ENCODE results near the gene TGFBR3L. TPM values are rescaled to one million over a fixed set of nuclear protein-coding genes. Genes with fewer than 3 reads are reported as not detected.
A peak's percentile ranks its signal among the peaks of the same experiment; 100 is the strongest.

TGFBR3L gene
- total and polyA plus RNA-seq, 4 donors, result 0.25 to 0.77 TPM; not detected in 2

- no peak overlapping the region for H3K9ac ChIP-seq (ENCODE audit: insufficient read depth in 1 of 2, low read length in 2 of 2)
- peaks cover 0 to 1% (median 0%) of the 10 kb centered on the region in 4 donors for H3K9me3 ChIP-seq (ENCODE audit: control insufficient read depth in 4 of 4, insufficient read depth in 3 of 4, low read length in 3 of 4)
- no peak overlapping the region for H3K4me3 ChIP-seq
- DNase-seq (peak in 2 of 3 donors; percentile 23 to 48), ATAC-seq (ENCODE audit: insufficient read depth, low FRiP score) (peak; percentile 54)
- H3K4me1 ChIP-seq (ENCODE audit: control insufficient read depth in 5 of 5, insufficient read depth in 5 of 5, low read length in 5 of 5), result peaks cover 0 to 27% (median 12%) of the 10 kb centered on the region in 5 donors
- H3K27me3 ChIP-seq (ENCODE audit: control insufficient read depth in 3 of 3, insufficient read depth in 3 of 3, low read length in 2 of 3), result peaks cover 0 to 20% (median 19%) of the 10 kb centered on the region in 3 donors
- WGBS, 2 donors, result 5 to 11% methylated on average over 43 to 47 of the region's 47 CpGs
- TF ChIP-seq CTCF (IDR thresholded peaks at IDR 0.05; ENCODE audit: control extremely low read depth, extremely low read depth), result no peak
- peak overlapping the region in 1 of 2 donors; percentile 71 for H3K27ac ChIP-seq (ENCODE audit: low read depth in 1 of 2, low read length in 1 of 2)
- H3K36me3 ChIP-seq (ENCODE audit: control insufficient read depth in 4 of 4, insufficient read depth in 4 of 4, low read length in 4 of 4), result no peaks in the 10 kb centered on the region
Measured at GRCh38 chr19:7869453-7869909, 45.1 kb upstream of the TGFBR3L start.

- ATAC-seq (ENCODE audit: insufficient read depth, low FRiP score) (no peak), DNase-seq (peak; percentile 22 to 46 (median 33))
- Histone ChIP-seq H3K27ac (ENCODE audit: low read depth in 1 of 2, low read length in 1 of 2) (no peak overlapping the region), H3K9me3 (ENCODE audit: control insufficient read depth in 4 of 4, insufficient read depth in 3 of 4, low read length in 3 of 4) (no peaks in the 10 kb centered on the region), H3K36me3 (ENCODE audit: control insufficient read depth in 4 of 4, insufficient read depth in 4 of 4, low read length in 4 of 4) (no peaks in the 10 kb centered on the region), H3K4me3 (no peak overlapping the region), H3K27me3 (ENCODE audit: control insufficient read depth in 3 of 3, insufficient read depth in 3 of 3, low read length in 2 of 3) (peaks cover 0 to 24% (median 20%) of the 10 kb centered on the region in 3 donors), H3K9ac (ENCODE audit: insufficient read depth in 1 of 2, low read length in 2 of 2) (no peak overlapping the region), H3K4me1 (ENCODE audit: control insufficient read depth in 5 of 5, insufficient read depth in 5 of 5, low read length in 5 of 5) (peaks cover 0 to 30% (median 12%) of the 10 kb centered on the region in 5 donors)
- TF ChIP-seq CTCF (IDR thresholded peaks at IDR 0.05; ENCODE audit: control extremely low read depth, extremely low read depth), result no peak
- WGBS, 2 donors, result 21 to 24% methylated on average over 29 to 30 of the region's 30 CpGs
Measured at GRCh38 chr19:7869910-7870511, 44.6 kb upstream of the TGFBR3L start.

DNA sequence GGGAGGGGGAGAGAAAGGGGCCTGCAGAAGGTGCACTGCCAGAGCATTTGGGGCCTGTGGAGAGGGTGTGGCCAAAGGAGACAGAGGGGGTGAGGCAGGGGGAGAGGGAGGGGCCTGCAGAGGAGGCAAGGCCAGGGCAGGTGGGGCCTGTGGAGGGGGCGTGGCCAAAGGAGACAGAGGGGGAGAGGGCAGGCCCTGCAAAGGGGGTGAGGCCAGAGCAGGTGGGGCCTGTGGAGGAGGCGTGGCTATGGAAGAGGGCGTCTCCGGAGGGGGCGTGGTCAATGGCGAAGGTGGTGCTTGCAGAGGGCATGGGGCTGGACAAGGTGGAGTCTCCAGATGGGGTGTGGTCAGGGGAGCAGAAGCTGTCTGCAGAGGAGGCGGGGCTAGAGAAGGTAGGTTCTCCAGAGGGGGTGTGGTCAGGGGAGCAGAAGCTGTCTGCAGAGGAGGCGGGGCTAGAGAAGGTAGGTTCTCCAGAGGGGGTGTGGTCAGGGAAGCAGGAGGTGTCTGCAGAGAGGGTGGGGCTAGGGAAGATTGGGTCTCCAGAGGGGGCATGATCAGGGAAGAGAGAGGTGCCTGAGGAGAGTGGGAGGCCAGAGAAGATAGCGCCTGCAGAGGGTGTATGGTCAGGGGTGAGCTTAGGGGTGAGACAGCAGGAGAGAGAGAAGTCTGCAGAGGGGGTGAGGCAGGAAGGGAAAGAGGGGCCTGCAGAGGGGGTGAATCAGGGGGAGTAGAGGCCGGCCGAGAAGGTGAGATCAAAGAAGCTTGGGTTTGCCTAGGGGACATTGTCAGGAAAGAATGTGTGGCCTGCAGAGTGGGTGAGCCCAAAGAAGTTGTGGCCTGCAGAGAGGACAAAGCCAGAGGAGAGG is 43.8 kb upstream of the TGFBR3L start:
- TF ChIP-seq CTCF (IDR thresholded peaks at IDR 0.05; ENCODE audit: control extremely low read depth, extremely low read depth), result no peak
- DNase-seq (peak in 2 of 3 donors; percentile 24 to 63), ATAC-seq (ENCODE audit: insufficient read depth, low FRiP score) (no peak)
- 53 to 62% methylated on average over 11 of the region's 11 CpGs for WGBS, 2 donors
- Histone ChIP-seq H3K4me3 (no peak overlapping the region), H3K9ac (ENCODE audit: insufficient read depth in 1 of 2, low read length in 2 of 2) (no peak overlapping the region), H3K27ac (ENCODE audit: low read depth in 1 of 2, low read length in 1 of 2) (peak overlapping the region in 1 of 2 donors; percentile 52), H3K9me3 (ENCODE audit: control insufficient read depth in 4 of 4, insufficient read depth in 3 of 4, low read length in 3 of 4) (no peaks in the 10 kb centered on the region), H3K4me1 (ENCODE audit: control insufficient read depth in 5 of 5, insufficient read depth in 5 of 5, low read length in 5 of 5) (peaks cover 0 to 30% (median 12%) of the 10 kb centered on the region in 5 donors), H3K27me3 (ENCODE audit: control insufficient read depth in 3 of 3, insufficient read depth in 3 of 3, low read length in 2 of 3) (peaks cover 0 to 24% (median 16%) of the 10 kb centered on the region in 3 donors), H3K36me3 (ENCODE audit: control insufficient read depth in 4 of 4, insufficient read depth in 4 of 4, low read length in 4 of 4) (no peaks in the 10 kb centered on the region)

Data from lung (tissue), 12 donors.